Neuronal stem cell (in vitro differentiated cells): ENCODE data around the gene CHST11.
"Not testable (repeated sequence)": the region's sequence is repeated elsewhere in the genome, so short reads cannot be mapped to it uniquely, and the experiment has no call there.

Experiments
- DNase-seq: peaks from one replicate; pipeline ENCODE4 v3.0.0-alpha.2; 2013; ENCODE audit warnings: low spot score
- H2AFZ ChIP-seq: one replicate; pipeline ENCODE4 v1.6.1; 2013; ENCODE audit warnings: mild to moderate bottlenecking, low read length, inconsistent platforms
- H2AK5ac ChIP-seq: 2 replicates; pipeline ENCODE4 v1.6.1; 2013; ENCODE audit warnings: low read depth, mild to moderate bottlenecking, inconsistent platforms, low read length, moderate library complexity, mixed read lengths
- H2BK120ac ChIP-seq: 2 replicates; pipeline ENCODE4 v1.6.1; 2013; ENCODE audit warnings: low read depth, mild to moderate bottlenecking, inconsistent platforms, low read length, moderate library complexity, mixed read lengths
- H2BK12ac ChIP-seq: one replicate; pipeline ENCODE4 v1.6.1; 2013; ENCODE audit warnings: low read length, inconsistent platforms
- H2BK15ac ChIP-seq: 2 replicates; pipeline ENCODE4 v1.6.1; 2013; ENCODE audit warnings: mild to moderate bottlenecking, low read length, inconsistent platforms, mixed read lengths
- H2BK5ac ChIP-seq: one replicate; pipeline ENCODE4 v1.6.1; 2013; ENCODE audit warnings: inconsistent platforms, mild to moderate bottlenecking, low read length, moderate library complexity
- H3K14ac ChIP-seq: one replicate; pipeline ENCODE4 v1.6.1; 2013; ENCODE audit warnings: low read length, inconsistent platforms
- H3K18ac ChIP-seq: 2 replicates; pipeline ENCODE4 v1.6.1; 2013; ENCODE audit warnings: low read length, inconsistent platforms
- H3K23ac ChIP-seq: 2 replicates; pipeline ENCODE4 v1.6.1; 2013; ENCODE audit warnings: low read depth, mild to moderate bottlenecking, mixed read lengths, low read length, inconsistent platforms; ENCODE audit not compliant: poor library complexity
- H3K27ac ChIP-seq: replicated peaks from 3 replicates; pipeline ENCODE4 v1.5.1; 2013; ENCODE audit warnings: low read length, inconsistent platforms
- H3K27me3 ChIP-seq, 3 experiments: 2 replicates each; pipeline ENCODE4 v1.6.1; 2013; ENCODE audit warnings: low read length in 3 of 3, mild to moderate bottlenecking in 2 of 3, inconsistent platforms in 1 of 3, low read depth in 1 of 3, mixed read lengths in 1 of 3, moderate library complexity in 1 of 3; ENCODE audit not compliant: control insufficient read depth in 3 of 3, insufficient read depth in 3 of 3
- H3K36me3 ChIP-seq, 2 donors: replicated peaks in 1 of 2; 2 replicates each; pipeline ENCODE4 v1.6.1; 2013; ENCODE audit warnings: low read length in 2 of 2; ENCODE audit not compliant: control insufficient read depth in 2 of 2, insufficient read depth in 2 of 2
- H3K4ac ChIP-seq: 2 replicates; pipeline ENCODE4 v1.6.1; 2013; ENCODE audit warnings: inconsistent platforms, mild to moderate bottlenecking, low read length, moderate library complexity
- H3K4me1 ChIP-seq, 2 donors: 1 replicate in 1 of 2; 2 replicates in 1 of 2; pipeline ENCODE4 v1.6.1; 2013; ENCODE audit warnings: low read length in 2 of 2, low read depth in 1 of 2; ENCODE audit not compliant: control insufficient read depth in 2 of 2, insufficient read depth in 1 of 2
- H3K4me2 ChIP-seq: one replicate; pipeline ENCODE4 v1.6.1; 2013; ENCODE audit warnings: mild to moderate bottlenecking, low read length, inconsistent platforms; ENCODE audit not compliant: insufficient read depth, poor library complexity, severe bottlenecking
- H3K4me3 ChIP-seq, 2 donors: 2 replicates each; pipeline ENCODE4 v1.5.1; 2013; ENCODE audit warnings: low read length in 2 of 2, mild to moderate bottlenecking in 2 of 2, inconsistent platforms in 1 of 2, moderate library complexity in 1 of 2
- H3K79me1 ChIP-seq: one replicate; pipeline ENCODE4 v1.6.1; 2013; ENCODE audit warnings: low read depth, mild to moderate bottlenecking, inconsistent platforms, low read length, moderate library complexity
- H3K9ac ChIP-seq: one replicate; pipeline ENCODE4 v1.6.1; 2013; ENCODE audit warnings: mild to moderate bottlenecking, low read depth, low read length, inconsistent platforms; ENCODE audit not compliant: poor library complexity
- H3K9me3 ChIP-seq, 2 donors: replicated peaks in 1 of 2; 2 replicates each; pipeline versions ENCODE3 to v1.6.1; 2013; ENCODE audit warnings: low read length in 2 of 2, mild to moderate bottlenecking in 2 of 2, inconsistent platforms in 1 of 2, low read depth in 1 of 2, mixed read lengths in 1 of 2, moderate library complexity in 1 of 2; ENCODE audit not compliant: control insufficient read depth in 2 of 2, insufficient read depth in 1 of 2
- H4K8ac ChIP-seq: one replicate; pipeline ENCODE4 v1.6.1; 2013; ENCODE audit warnings: low read depth, mild to moderate bottlenecking, inconsistent platforms, low read length, moderate library complexity
- H4K91ac ChIP-seq: one replicate; pipeline ENCODE4 v1.6.1; 2013; ENCODE audit warnings: low read length, low read depth, mild to moderate bottlenecking, inconsistent platforms; ENCODE audit not compliant: poor library complexity
- WGBS, 2 donors: extraction: QIAGEN DNeasy Blood & Tissue Kit; methylation state at CpG; one replicate each; pipeline ENCODE4 v1.1.7; 2013; ENCODE audit warnings: missing lambda C conversion rate in 2 of 2, mixed read lengths in 1 of 2; ENCODE audit not compliant: insufficient read length in 2 of 2, insufficient replicate concordance in 1 of 2; ENCODE audit errors: extremely low coverage in 2 of 2; 5-methylcytosine and 5-hydroxymethylcytosine counted together

CHST11 gene

GRCh38 chr12:104805186-104805585 is 348.4 kb downstream of the CHST11 start:
- Histone ChIP-seq H3K9ac (no peak overlapping the region), H3K4me1 (no peaks in the 10 kb centered on the region), H4K8ac (no peak overlapping the region), H3K4me2 (no peak overlapping the region), H3K14ac (no peak overlapping the region), H2BK15ac (no peak overlapping the region), H3K4me3 (no peak overlapping the region), H3K4ac (no peak overlapping the region), H2BK120ac (no peak overlapping the region), H3K27ac (no peak overlapping the region), H3K9me3 (no peaks in the 10 kb centered on the region), H3K18ac (no peak overlapping the region), H2BK5ac (no peak overlapping the region), H2BK12ac (no peak overlapping the region), H3K27me3 (no peaks in the 10 kb centered on the region), H3K36me3 (no peaks in the 10 kb centered on the region), H3K79me1 (no peaks in the 10 kb centered on the region), H2AFZ (no peak overlapping the region), H4K91ac (no peak overlapping the region), H3K23ac (no peak overlapping the region), H2AK5ac (no peak overlapping the region)
- no CpG with 5 or more reads among the region's 4 CpGs for WGBS, 2 donors
- DNase-seq: no peak

- DNase-seq, H2BK12ac ChIP-seq, H2BK15ac ChIP-seq, H3K9me3 ChIP-seq, H3K4ac ChIP-seq, H4K8ac ChIP-seq, H3K18ac ChIP-seq, H3K27me3 ChIP-seq, H3K9ac ChIP-seq, H3K14ac ChIP-seq, H3K36me3 ChIP-seq, H4K91ac ChIP-seq, H3K27ac ChIP-seq, H3K4me3 ChIP-seq, H3K4me1 ChIP-seq, H3K79me1 ChIP-seq, H2BK5ac ChIP-seq, H2AK5ac ChIP-seq, H3K4me2 ChIP-seq, H2BK120ac ChIP-seq, H3K23ac ChIP-seq, H2AFZ ChIP-seq: not testable (repeated sequence)
- WGBS, 2 donors: no CpG with 5 or more reads among the region's 4 CpGs
Measured at GRCh38 chr12:104806194-104806593, 349.4 kb downstream of the CHST11 start.

GRCh38 chr12:104809251-104809650 is 352.5 kb downstream of the CHST11 start:
- Histone ChIP-seq H2AFZ (no peak overlapping the region), H3K18ac (no peak overlapping the region), H2AK5ac (no peak overlapping the region), H2BK15ac (no peak overlapping the region), H2BK12ac (no peak overlapping the region), H2BK120ac (no peak overlapping the region), H3K9me3 (no peaks in the 10 kb centered on the region), H3K14ac (no peak overlapping the region), H3K27ac (no peak overlapping the region), H3K27me3 (no peaks in the 10 kb centered on the region), H2BK5ac (no peak overlapping the region), H3K4me3 (no peak overlapping the region), H4K91ac (no peak overlapping the region), H3K36me3 (no peaks in the 10 kb centered on the region), H3K4me1 (no peaks in the 10 kb centered on the region), H3K9ac (no peak overlapping the region), H3K4me2 (no peak overlapping the region), H3K79me1 (no peaks in the 10 kb centered on the region), H4K8ac (no peak overlapping the region), H3K23ac (no peak overlapping the region), H3K4ac (no peak overlapping the region)
- WGBS, 2 donors: no CpG with 5 or more reads among the region's 3 CpGs
- DNase-seq: no peak

- H3K27me3 ChIP-seq: no peaks in the 10 kb centered on the region
- no peak overlapping the region for H3K4ac ChIP-seq
- no peak overlapping the region for H2AFZ ChIP-seq
- no peak overlapping the region for H4K8ac ChIP-seq
- no peak overlapping the region for H2BK5ac ChIP-seq
- no peaks in the 10 kb centered on the region for H3K36me3 ChIP-seq
- no peaks in the 10 kb centered on the region for H3K9me3 ChIP-seq
- H3K27ac ChIP-seq: no peak overlapping the region
- no CpG with 5 or more reads among the region's 4 CpGs for WGBS, 2 donors
- H3K4me3 ChIP-seq: no peak overlapping the region
- no peak overlapping the region for H2BK12ac ChIP-seq
- H3K4me2 ChIP-seq: no peak overlapping the region
- H3K79me1 ChIP-seq: no peaks in the 10 kb centered on the region
- no peak overlapping the region for H2AK5ac ChIP-seq
- H3K23ac ChIP-seq: no peak overlapping the region
- no peak overlapping the region for H2BK15ac ChIP-seq
- no peak overlapping the region for H2BK120ac ChIP-seq
- no peak overlapping the region for H3K18ac ChIP-seq
- H3K14ac ChIP-seq: no peak overlapping the region
- H3K4me1 ChIP-seq: no peaks in the 10 kb centered on the region
- no peak overlapping the region for H4K91ac ChIP-seq
- no peak for DNase-seq
- H3K9ac ChIP-seq: no peak overlapping the region
Measured at GRCh38 chr12:104809706-104810385, 353.1 kb downstream of the CHST11 start.
